GM23338 (cell line): ENCODE data around the gene HTT. TPM values are rescaled to one million over a fixed set of nuclear protein-coding genes. Genes with fewer than 3 reads are reported as not detected.
A peak's percentile ranks its signal among the peaks of the same experiment; 100 is the strongest.

ENCODE experiments used
- ATAC-seq: fragments of 200-7000 bp; cut with Tn5 transposase; 3 replicates; pipeline ENCODE4 v1.9.1; 2020
- DNase-seq: peaks from one replicate; pipeline ENCODE4 v3.0.0-alpha.2; 2015; ENCODE audit warnings: low spot score
- H2AFZ ChIP-seq: fragments of 200-600 bp; sonication (generic); 2 replicates; pipeline ENCODE4 v1.8.0; 2016; ENCODE audit warnings: antibody characterized with exemption, mild to moderate bottlenecking, moderate library complexity
- H3F3A ChIP-seq: fragments of 200-600 bp; sonication (generic); replicated peaks from 2 replicates; pipeline ENCODE4 v1.8.0; 2017; ENCODE audit warnings: antibody characterized with exemption, mixed run types, low read depth
- H3K27ac ChIP-seq: fragments of 200-600 bp; sonication (generic); 2 replicates; pipeline ENCODE4 v1.6.1; 2016; ENCODE audit warnings: low read depth
- H3K27me3 ChIP-seq: fragments of 200-600 bp; sonication (generic); 2 replicates; pipeline ENCODE4 v1.8.0; 2016; ENCODE audit warnings: mild to moderate bottlenecking, mixed run types, moderate library complexity; ENCODE audit not compliant: insufficient read depth
- H3K36me3 ChIP-seq: fragments of 200-600 bp; sonication (generic); 2 replicates; pipeline ENCODE4 v1.8.0; 2016; ENCODE audit warnings: mild to moderate bottlenecking; ENCODE audit not compliant: insufficient read depth
- H3K4me1 ChIP-seq: fragments of 200-600 bp; sonication (generic); 2 replicates; pipeline ENCODE4 v1.8.0; 2016; ENCODE audit warnings: mild to moderate bottlenecking, moderate library complexity; ENCODE audit not compliant: insufficient read depth
- H3K4me2 ChIP-seq: fragments of 200-600 bp; sonication (generic); 2 replicates; pipeline ENCODE4 v1.7.1; 2017; ENCODE audit warnings: mixed run types
- H3K4me3 ChIP-seq: fragments of 200-600 bp; sonication (generic); 2 replicates; pipeline ENCODE4 v1.6.1; 2016; ENCODE audit warnings: mixed run types
- H3K79me2 ChIP-seq: fragments of 200-600 bp; sonication (generic); replicated peaks from 2 replicates; pipeline ENCODE4 v1.8.0; 2017; ENCODE audit warnings: mild to moderate bottlenecking; ENCODE audit not compliant: insufficient read depth
- H3K9me2 ChIP-seq: fragments of 200-600 bp; sonication (generic); 2 replicates; pipeline ENCODE4 v1.8.0; 2017; ENCODE audit not compliant: insufficient read depth
- H4K20me1 ChIP-seq: fragments of 200-600 bp; sonication (generic); replicated peaks from 2 replicates; pipeline ENCODE4 v1.8.0; 2017; ENCODE audit warnings: mild to moderate bottlenecking; ENCODE audit not compliant: insufficient read depth
- H3K27ac Mint-ChIP-seq: 2 replicates; pipeline ENCODE4 v1.8.0; 2020; ENCODE audit warnings: inconsistent platforms, mild to moderate bottlenecking, moderate library complexity, mixed read lengths
- H3K27me3 Mint-ChIP-seq: 3 replicates; pipeline ENCODE4 v1.8.0; 2022; ENCODE audit warnings: low read depth, mild to moderate bottlenecking, moderate library complexity, mixed read lengths, inconsistent platforms; ENCODE audit not compliant: insufficient read depth, poor library complexity
- H3K36me3 Mint-ChIP-seq: 3 replicates; pipeline ENCODE4 v1.8.0; 2021; ENCODE audit warnings: low read depth, mild to moderate bottlenecking, inconsistent platforms, moderate library complexity, mixed read lengths
- H3K4me1 Mint-ChIP-seq: 3 replicates; pipeline ENCODE4 v1.8.0; 2020; ENCODE audit warnings: mild to moderate bottlenecking, inconsistent platforms, mixed read lengths
- H3K4me3 Mint-ChIP-seq: 3 replicates; pipeline ENCODE4 v1.8.0; 2021; ENCODE audit warnings: moderate library complexity, mild to moderate bottlenecking, inconsistent platforms, mixed read lengths
- H3K9me3 Mint-ChIP-seq: 3 replicates; pipeline ENCODE4 v1.8.0; 2020; ENCODE audit warnings: moderate library complexity, mild to moderate bottlenecking, inconsistent platforms, mixed read lengths
- CREB1 ChIP-seq: fragments of 250-450 bp; sonication (Bioruptor Pico); IDR thresholded peaks from 2 replicates; pipeline ENCODE4 v1.5.0; 2020; ENCODE audit warnings: low read depth, mild to moderate bottlenecking, moderate library complexity
- EZH2 ChIP-seq: fragments of 200-600 bp; sonication (generic); IDR thresholded peaks from one replicate; pipeline ENCODE4 v1.8.0; 2017; ENCODE audit warnings: antibody characterized with exemption, mild to moderate bottlenecking, low read depth; ENCODE audit not compliant: unreplicated experiment
- EZH2phosphoT487 ChIP-seq: fragments of 200-600 bp; sonication (generic); IDR thresholded peaks from one replicate; pipeline ENCODE4 v1.8.1; 2018; ENCODE audit warnings: antibody characterized with exemption; ENCODE audit not compliant: unreplicated experiment
- JUNB ChIP-seq: IDR thresholded peaks from one replicate; pipeline ENCODE4 v1.6.1; 2016; ENCODE audit warnings: antibody characterized with exemption; ENCODE audit not compliant: unreplicated experiment
- NANOG ChIP-seq: IDR thresholded peaks from 2 replicates; pipeline ENCODE4 v1.6.1; 2016; ENCODE audit warnings: antibody characterized with exemption, borderline replicate concordance
- POLR2AphosphoS5 ChIP-seq: IDR thresholded peaks from 2 replicates; pipeline ENCODE4 v1.6.1; 2016; ENCODE audit warnings: antibody characterized with exemption, low read depth
- REST ChIP-seq: IDR thresholded peaks from one replicate; pipeline ENCODE4 v1.6.1; 2018; ENCODE audit warnings: antibody characterized with exemption; ENCODE audit not compliant: unreplicated experiment
- STAT1 ChIP-seq: IDR thresholded peaks from one replicate; pipeline ENCODE4 v1.6.1; 2016; ENCODE audit warnings: antibody characterized with exemption; ENCODE audit not compliant: unreplicated experiment
- ZNF114 ChIP-seq: fragments of 250-450 bp; sonication (Bioruptor Pico); IDR thresholded peaks from 2 replicates; pipeline ENCODE4 v1.5.0; 2020; ENCODE audit warnings: mild to moderate bottlenecking, moderate library complexity
- ZNF331 ChIP-seq: fragments of 250-450 bp; sonication (Bioruptor Pico); IDR thresholded peaks from 2 replicates; pipeline ENCODE4 v1.5.0; 2020; ENCODE audit warnings: low read depth, mild to moderate bottlenecking, moderate library complexity
- ZNF462 ChIP-seq: fragments of 250-450 bp; sonication (Bioruptor Pico); IDR thresholded peaks from 2 replicates; pipeline ENCODE4 v1.5.0; 2020; ENCODE audit warnings: mild to moderate bottlenecking, moderate library complexity
- polyA plus RNA-seq: library from polyadenylated mRNA; unstranded; fragments of >200 nt; fragmentation: Nextera tagmentation; extraction: Ambion mirVana; gene quantifications from 2 replicates; pipeline ENCODE4 v1.2.1, GENCODE V29; 2016
- total RNA-seq: library from RNA; depleted of rRNA; stranded (reverse); fragments of >200 nt; shearing (Covaris generic); gene quantifications from 2 replicates; pipeline ENCODE4 v1.2.3, GENCODE V29; 2014
- TF ChIP-seq, protein P1 (sequence below), 2 experiments: fragments of 200-600 bp in 1 of 2; sonication (generic) in 1 of 2; conservative IDR thresholded peaks; 2 replicates each; pipeline versions ENCODE4 v1.5.1 to v1.6.1; 2016 to 2017; ENCODE audit warnings: antibody characterized with exemption in 2 of 2, low read depth in 2 of 2, mild to moderate bottlenecking in 2 of 2, moderate library complexity in 1 of 2
- TF ChIP-seq, protein P2 (sequence below): IDR thresholded peaks from 2 replicates; pipeline ENCODE4 v1.6.1; 2016; ENCODE audit warnings: antibody characterized with exemption

HTT gene
- total and polyA plus RNA-seq, 2 experiments from 2014 or later = 26.6 to 67.7 TPM

DNA sequence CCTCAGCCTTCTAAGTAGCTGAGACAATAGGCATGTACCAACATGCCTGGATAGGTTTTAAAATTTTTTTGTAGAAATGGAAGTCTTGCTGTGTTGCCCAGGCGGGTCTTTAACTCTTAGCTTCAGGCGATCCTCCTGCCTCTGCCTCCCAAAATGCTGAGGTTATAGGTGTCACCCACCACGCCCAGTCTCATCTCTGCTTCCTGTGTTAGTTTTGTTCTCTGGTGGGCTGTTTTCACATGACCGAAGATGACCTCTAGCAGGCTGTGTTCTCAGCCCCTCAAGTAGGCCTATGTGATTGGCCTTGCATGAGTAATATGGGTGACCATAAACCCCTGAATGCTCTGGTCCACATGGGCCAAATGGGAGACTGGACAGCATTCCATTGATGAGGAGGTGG, 117.7 kb downstream of the HTT start:
- TF ChIP-seq EZH2 = no peak
- no peak for TF ChIP-seq ZNF462
- no peak for TF ChIP-seq NANOG
- TF ChIP-seq STAT1 = no peak
- TF ChIP-seq ZNF331 (CRISPR knock-in tag) = no peak
- TF ChIP-seq, protein P1, sequence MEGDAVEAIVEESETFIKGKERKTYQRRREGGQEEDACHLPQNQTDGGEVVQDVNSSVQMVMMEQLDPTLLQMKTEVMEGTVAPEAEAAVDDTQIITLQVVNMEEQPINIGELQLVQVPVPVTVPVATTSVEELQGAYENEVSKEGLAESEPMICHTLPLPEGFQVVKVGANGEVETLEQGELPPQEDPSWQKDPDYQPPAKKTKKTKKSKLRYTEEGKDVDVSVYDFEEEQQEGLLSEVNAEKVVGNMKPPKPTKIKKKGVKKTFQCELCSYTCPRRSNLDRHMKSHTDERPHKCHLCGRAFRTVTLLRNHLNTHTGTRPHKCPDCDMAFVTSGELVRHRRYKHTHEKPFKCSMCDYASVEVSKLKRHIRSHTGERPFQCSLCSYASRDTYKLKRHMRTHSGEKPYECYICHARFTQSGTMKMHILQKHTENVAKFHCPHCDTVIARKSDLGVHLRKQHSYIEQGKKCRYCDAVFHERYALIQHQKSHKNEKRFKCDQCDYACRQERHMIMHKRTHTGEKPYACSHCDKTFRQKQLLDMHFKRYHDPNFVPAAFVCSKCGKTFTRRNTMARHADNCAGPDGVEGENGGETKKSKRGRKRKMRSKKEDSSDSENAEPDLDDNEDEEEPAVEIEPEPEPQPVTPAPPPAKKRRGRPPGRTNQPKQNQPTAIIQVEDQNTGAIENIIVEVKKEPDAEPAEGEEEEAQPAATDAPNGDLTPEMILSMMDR (conservative IDR thresholded peaks at IDR 0.05; ENCODE audit: low read depth in 2 of 2) = no peak
- TF ChIP-seq JUNB = no peak
- TF ChIP-seq REST = no peak
- TF ChIP-seq EZH2phosphoT487 = no peak
- TF ChIP-seq ZNF114 = no peak
- TF ChIP-seq, protein P2, sequence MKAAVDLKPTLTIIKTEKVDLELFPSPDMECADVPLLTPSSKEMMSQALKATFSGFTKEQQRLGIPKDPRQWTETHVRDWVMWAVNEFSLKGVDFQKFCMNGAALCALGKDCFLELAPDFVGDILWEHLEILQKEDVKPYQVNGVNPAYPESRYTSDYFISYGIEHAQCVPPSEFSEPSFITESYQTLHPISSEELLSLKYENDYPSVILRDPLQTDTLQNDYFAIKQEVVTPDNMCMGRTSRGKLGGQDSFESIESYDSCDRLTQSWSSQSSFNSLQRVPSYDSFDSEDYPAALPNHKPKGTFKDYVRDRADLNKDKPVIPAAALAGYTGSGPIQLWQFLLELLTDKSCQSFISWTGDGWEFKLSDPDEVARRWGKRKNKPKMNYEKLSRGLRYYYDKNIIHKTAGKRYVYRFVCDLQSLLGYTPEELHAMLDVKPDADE = no peak
- TF ChIP-seq CREB1 = no peak
- no peak for TF ChIP-seq POLR2AphosphoS5
- Histone ChIP-seq H4K20me1 (peaks cover 12% of the 10 kb centered on the region), H2AFZ (no peak overlapping the region), H3F3A (no peaks in the 10 kb centered on the region), H3K4me3 (no peak overlapping the region), H3K9me2 (no peaks in the 10 kb centered on the region), H3K36me3 (peaks cover 18% of the 10 kb centered on the region), H3K79me2 (no peaks in the 10 kb centered on the region), H3K27ac (no peak overlapping the region), H3K4me1 (no peaks in the 10 kb centered on the region), H3K4me2 (no peak overlapping the region), H3K27me3 (no peaks in the 10 kb centered on the region)
- ATAC-seq (no peak), DNase-seq (no peak)
- peaks cover 44% of the 10 kb centered on the region for H3K36me3 Mint-ChIP-seq
- peaks cover 2% of the 10 kb centered on the region; the same call in 1 of the 3 replicates for H3K4me1 Mint-ChIP-seq
- no peaks in the 10 kb centered on the region for H3K9me3 Mint-ChIP-seq
- H3K27me3 Mint-ChIP-seq = peaks cover 2% of the 10 kb centered on the region
- H3K4me3 Mint-ChIP-seq = no peak overlapping the region
- H3K27ac Mint-ChIP-seq = peak overlapping the region; percentile 73; the same call in 1 of the 2 replicates
